WERI-Rb-1 (cell line): Measurements from ENCODE around the gene CXorf49.
"Not testable (repeated sequence)": the region's sequence is repeated elsewhere in the genome, so short reads cannot be mapped to it uniquely, and the experiment has no call there.

Source experiments
- DNase-seq: peaks from one replicate; pipeline ENCODE4 v3.0.0-alpha.2; 2020
- H3K27ac ChIP-seq: fragments of 250-450 bp; sonication (Bioruptor Pico); 2 replicates; pipeline ENCODE4 v1.5.1; 2020; ENCODE audit warnings: mild to moderate bottlenecking, moderate library complexity
- H3K27me3 ChIP-seq: fragments of 250-450 bp; sonication (Bioruptor Pico); 2 replicates; pipeline ENCODE4 v1.5.1; 2021; ENCODE audit warnings: mild to moderate bottlenecking, low read depth, moderate library complexity; ENCODE audit not compliant: insufficient read depth, severe bottlenecking
- H3K36me3 ChIP-seq: fragments of 250-450 bp; sonication (Bioruptor Pico); 2 replicates; pipeline ENCODE4 v1.5.1; 2020; ENCODE audit warnings: mild to moderate bottlenecking, moderate library complexity
- H3K4me3 ChIP-seq: 2 replicates; pipeline ENCODE4 v1.5.1; 2011; ENCODE audit warnings: low read depth, mild to moderate bottlenecking, control low read depth, low read length
- H3K9me3 ChIP-seq: fragments of 250-450 bp; sonication (Bioruptor Pico); 2 replicates; pipeline ENCODE4 v1.5.1; 2021; ENCODE audit warnings: mild to moderate bottlenecking, moderate library complexity; ENCODE audit not compliant: severe bottlenecking

Gene CXorf49

GRCh38 chrX:71718185-71718584, at the start of gene CXorf49:
Gene CXorf49, minus strand, starts transcription at chrX:71718285. Its CDS starts 134 bp downstream, at chrX:71718151.
- H3K9me3 ChIP-seq, H3K27ac ChIP-seq, H3K36me3 ChIP-seq, DNase-seq, H3K4me3 ChIP-seq, H3K27me3 ChIP-seq: not testable (repeated sequence)

GRCh38 chrX:71767134-71767533, 49.0 kb upstream of the CXorf49 start:
- H3K4me3 ChIP-seq, DNase-seq, H3K27me3 ChIP-seq, H3K36me3 ChIP-seq, H3K27ac ChIP-seq, H3K9me3 ChIP-seq: not testable (repeated sequence)

- H3K27me3 ChIP-seq, H3K9me3 ChIP-seq, H3K27ac ChIP-seq, DNase-seq, H3K36me3 ChIP-seq, H3K4me3 ChIP-seq: not testable (repeated sequence)
These were observed 47.5 kb upstream of the CXorf49 start for GRCh38 chrX:71765613-71766012.

GRCh38 chrX:71764832-71765231, 46.7 kb upstream of the CXorf49 start:
- not testable (repeated sequence) for H3K27ac ChIP-seq, DNase-seq, H3K4me3 ChIP-seq, H3K36me3 ChIP-seq, H3K27me3 ChIP-seq, H3K9me3 ChIP-seq

- H3K36me3 ChIP-seq, H3K9me3 ChIP-seq, H3K27ac ChIP-seq, H3K27me3 ChIP-seq, DNase-seq, H3K4me3 ChIP-seq: not testable (repeated sequence)
These were observed 45.0 kb upstream of the CXorf49 start, which contains the start of gene CXorf49B for GRCh38 chrX:71763049-71763448. Gene CXorf49B, plus strand, starts transcription at chrX:71763349. Its CDS starts 75 bp downstream, at chrX:71763424.

- not testable (repeated sequence) for DNase-seq, H3K9me3 ChIP-seq, H3K36me3 ChIP-seq
These were observed 42.7 kb upstream of the CXorf49 start for GRCh38 chrX:71760688-71761281.

GRCh38 chrX:71720289-71720886, 2.3 kb upstream of the CXorf49 start:
- H3K27ac ChIP-seq, H3K27me3 ChIP-seq, DNase-seq, H3K4me3 ChIP-seq, H3K9me3 ChIP-seq, H3K36me3 ChIP-seq: not testable (repeated sequence)

More at GRCh38 chrX:71760688-71761281, 42.7 kb upstream of the CXorf49 start:
- not testable (repeated sequence) for H3K4me3 ChIP-seq, H3K27me3 ChIP-seq, H3K27ac ChIP-seq

- DNase-seq, H3K9me3 ChIP-seq, H3K36me3 ChIP-seq, H3K27ac ChIP-seq, H3K4me3 ChIP-seq, H3K27me3 ChIP-seq: not testable (repeated sequence)
These were observed 1.1 kb upstream of the CXorf49 start for GRCh38 chrX:71719195-71719594.

- DNase-seq, H3K36me3 ChIP-seq: not testable (repeated sequence)
These were observed 1.8 kb downstream of the CXorf49 start for GRCh38 chrX:71716323-71716722.

GRCh38 chrX:71715551-71715950, 2.5 kb downstream of the CXorf49 start:
- not testable (repeated sequence) for H3K27me3 ChIP-seq, H3K4me3 ChIP-seq, H3K36me3 ChIP-seq, H3K27ac ChIP-seq, DNase-seq, H3K9me3 ChIP-seq

More at GRCh38 chrX:71716323-71716722, 1.8 kb downstream of the CXorf49 start:
- not testable (repeated sequence) for H3K4me3 ChIP-seq, H3K27ac ChIP-seq, H3K9me3 ChIP-seq, H3K27me3 ChIP-seq

- H3K27ac ChIP-seq, H3K27me3 ChIP-seq, H3K36me3 ChIP-seq, DNase-seq, H3K9me3 ChIP-seq, H3K4me3 ChIP-seq: not testable (repeated sequence)
These were observed 4.0 kb downstream of the CXorf49 start for GRCh38 chrX:71714064-71714463.

GRCh38 chrX:71702853-71703252, 15.2 kb downstream of the CXorf49 start:
- DNase-seq = not testable (repeated sequence)

GRCh38 chrX:71699023-71699344, 19.1 kb downstream of the CXorf49 start:
- not testable (repeated sequence) for H3K27ac ChIP-seq, H3K27me3 ChIP-seq

More at GRCh38 chrX:71702853-71703252, 15.2 kb downstream of the CXorf49 start:
- not testable (repeated sequence) for H3K36me3 ChIP-seq, H3K4me3 ChIP-seq, H3K27me3 ChIP-seq, H3K27ac ChIP-seq, H3K9me3 ChIP-seq

GRCh38 chrX:71698299-71699022, 19.6 kb downstream of the CXorf49 start:
- not testable (repeated sequence) for H3K27me3 ChIP-seq, DNase-seq, H3K9me3 ChIP-seq, H3K36me3 ChIP-seq, H3K4me3 ChIP-seq, H3K27ac ChIP-seq

More at GRCh38 chrX:71699023-71699344, 19.1 kb downstream of the CXorf49 start:
- not testable (repeated sequence) for H3K4me3 ChIP-seq, H3K9me3 ChIP-seq, DNase-seq, H3K36me3 ChIP-seq
